Measurements from ENCODE around the gene SFI1.
"Not testable (repeated sequence)": the region's sequence is repeated elsewhere in the genome, so short reads cannot be mapped to it uniquely, and the experiment has no call there.

The SFI1 gene

DNA sequence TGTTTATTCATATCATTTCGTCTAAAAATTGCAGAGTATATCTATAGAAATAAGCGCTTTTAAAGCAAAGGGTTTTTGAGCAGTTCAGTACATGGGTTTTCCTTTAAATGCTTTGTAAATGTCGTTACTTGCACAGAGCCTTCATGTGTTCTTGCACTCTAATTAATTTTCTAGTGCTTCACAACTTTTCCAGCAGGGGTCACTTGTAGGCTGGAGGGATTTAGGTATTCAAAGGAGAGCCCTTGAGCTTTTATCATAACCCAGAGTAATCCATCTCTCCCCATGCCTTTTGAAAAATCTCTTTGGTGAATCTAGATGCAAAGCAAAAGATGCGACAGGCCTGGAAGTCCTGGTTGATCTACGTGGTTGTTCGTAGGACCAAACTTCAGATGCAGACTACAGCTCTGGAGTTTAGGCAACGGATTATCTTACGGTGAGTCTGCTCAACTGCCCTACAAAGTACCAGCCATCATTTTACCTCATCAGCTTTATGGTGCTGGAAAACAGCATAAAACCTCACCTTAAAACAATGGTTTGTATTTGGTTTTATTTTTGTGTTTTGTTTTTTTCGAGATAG, 60.4 kb downstream of the SFI1 start:
- peak; percentile 37 for DNase-seq

DNA sequence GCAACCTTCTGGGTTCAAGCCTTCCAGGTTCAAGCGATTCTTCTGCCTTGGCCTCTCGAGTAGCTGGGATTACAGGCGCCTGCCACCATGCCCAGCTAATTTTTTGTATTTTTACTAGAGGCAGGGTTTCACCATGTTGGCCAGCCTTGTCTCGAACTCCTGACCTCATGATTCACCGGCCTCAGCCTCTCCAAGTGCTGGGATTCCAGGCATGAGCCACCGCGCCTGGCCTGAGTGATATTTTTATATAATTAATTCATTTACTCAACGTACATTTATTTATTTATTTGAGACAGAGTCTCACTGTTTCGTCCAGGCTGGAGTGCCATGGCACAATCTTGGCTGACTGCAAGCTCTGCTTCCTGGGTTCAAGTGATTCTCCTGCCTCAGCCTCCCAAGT, 62.2 kb downstream of the SFI1 start:
- peak; percentile 30 for DNase-seq

DNA sequence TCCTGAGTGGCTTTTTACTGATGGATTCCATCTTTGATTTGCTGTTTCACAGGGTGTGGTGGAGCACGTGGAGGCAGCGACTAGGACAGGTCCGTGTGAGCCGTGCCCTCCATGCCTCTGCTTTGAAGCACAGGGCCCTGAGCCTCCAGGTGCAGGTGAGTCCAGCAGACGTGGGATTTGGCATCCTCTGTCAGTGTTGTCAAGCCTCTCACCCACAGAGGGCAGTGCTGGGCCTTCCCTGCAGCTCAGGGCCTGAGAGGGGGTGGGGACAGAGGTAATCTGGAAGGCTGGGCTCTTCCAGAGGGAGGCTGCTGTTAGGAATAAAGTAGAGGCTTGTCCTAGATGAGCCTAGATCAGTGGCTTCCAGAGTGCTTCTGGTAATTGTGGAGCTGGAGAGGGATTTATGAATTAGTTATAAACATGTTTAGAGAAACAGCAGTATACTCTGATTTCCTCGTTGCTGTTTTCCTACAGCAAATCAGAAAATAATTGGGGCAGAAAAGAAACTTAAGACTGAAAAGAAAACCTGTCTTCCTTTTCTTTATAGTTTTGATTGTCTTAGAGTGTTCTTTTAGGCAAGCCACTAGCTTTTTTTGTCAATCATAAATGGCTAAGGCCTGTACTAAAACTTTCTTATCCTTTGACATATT, 65.0 kb downstream of the SFI1 start:
- DNase-seq: peak; percentile 63

DNA sequence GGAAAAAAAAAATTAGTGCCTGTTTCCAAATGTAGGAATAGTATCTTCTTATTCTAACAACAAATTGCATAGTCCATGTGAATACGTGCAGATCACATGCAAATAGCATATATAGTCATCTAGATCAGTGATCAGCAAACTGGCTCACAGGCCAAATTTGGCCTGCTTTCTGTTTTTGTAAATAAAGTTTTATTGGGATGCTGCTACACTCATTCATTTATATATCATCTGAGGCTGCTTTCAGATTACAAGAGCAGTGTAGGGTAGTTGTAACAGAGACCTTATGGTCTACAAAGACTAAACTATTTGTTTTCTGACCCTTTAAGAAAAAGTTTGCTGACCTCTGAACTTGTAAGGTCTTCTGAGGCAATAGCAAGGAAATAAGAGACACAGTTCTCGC, 65.6 kb downstream of the SFI1 start:
- DNase-seq: no peak

DNA sequence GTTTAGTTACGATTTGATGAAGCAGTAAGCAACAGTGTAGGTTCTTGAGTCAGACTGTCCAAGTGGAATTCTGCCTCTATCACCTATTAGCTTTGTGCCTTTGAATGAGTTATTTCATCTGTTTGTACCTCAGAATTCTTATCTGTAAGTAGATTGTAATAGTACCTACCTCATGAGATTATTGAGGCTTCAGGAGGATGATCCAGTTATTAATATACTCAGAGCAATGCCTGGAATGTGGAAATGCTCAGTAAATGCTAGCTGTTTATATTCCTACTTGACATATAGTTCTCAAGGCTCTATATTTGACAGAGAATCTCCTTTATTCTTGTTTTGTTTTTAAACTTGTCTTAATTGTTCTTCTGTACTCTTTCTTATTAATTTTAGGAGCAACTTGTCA, 70.1 kb downstream of the SFI1 start:
- DNase-seq: no peak

DNA sequence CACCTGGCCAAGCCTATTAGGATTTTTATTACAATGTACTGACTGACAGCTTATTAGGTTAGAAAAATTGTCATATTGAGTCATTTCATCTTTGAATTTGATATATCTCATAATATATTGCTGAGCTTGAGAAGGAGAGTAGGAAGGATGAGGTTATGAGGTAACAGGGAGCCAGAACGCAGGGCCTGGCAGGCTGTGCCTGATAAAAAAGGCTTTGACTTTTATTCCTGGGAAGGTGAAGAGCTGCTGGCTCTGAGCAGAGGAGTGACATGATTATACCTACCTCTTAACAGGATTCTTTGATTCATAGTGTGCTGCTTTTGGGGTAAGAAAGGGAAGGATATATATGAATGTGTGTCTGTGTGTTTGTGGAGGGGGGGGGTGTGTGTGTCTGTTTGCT, 70.9 kb downstream of the SFI1 start:
- no peak for DNase-seq

DNA sequence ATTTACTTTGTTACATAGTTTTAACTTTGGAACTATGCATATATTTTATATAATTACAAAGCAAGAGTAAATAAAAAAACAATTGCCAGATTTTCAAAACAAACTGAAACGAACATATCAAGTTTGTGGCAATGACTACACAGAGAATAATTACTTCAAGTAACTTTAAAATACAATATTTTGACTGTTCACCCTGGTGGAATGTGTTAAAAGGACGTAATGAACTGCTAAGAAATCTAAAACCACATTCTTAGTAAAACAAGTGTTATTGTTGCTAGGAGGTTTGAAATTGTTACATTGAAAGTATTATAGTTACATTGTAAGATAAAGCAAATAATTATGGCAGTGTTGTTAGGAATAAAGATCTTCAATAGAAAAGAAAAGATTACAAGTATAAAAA, 71.4 kb downstream of the SFI1 start:
- DNase-seq: no peak

DNA sequence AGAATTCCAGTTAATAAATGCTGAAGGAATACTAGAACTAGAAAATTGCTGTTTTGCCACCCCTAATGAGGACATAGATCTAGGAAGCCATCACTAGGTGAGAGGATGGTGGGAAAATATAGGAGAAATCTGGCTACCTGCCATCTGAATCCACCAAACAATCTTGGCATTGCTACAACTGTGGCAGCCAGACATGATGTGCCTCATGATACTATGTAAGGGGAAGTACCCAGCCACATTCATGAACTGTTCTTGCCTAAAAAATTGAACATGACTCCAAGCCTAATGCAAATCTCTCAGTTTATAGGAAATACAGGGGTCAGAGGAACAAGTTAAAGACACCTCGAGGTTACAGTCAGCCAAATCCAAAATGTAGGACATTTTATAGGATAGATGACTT, 72.8 kb downstream of the SFI1 start:
- no peak for DNase-seq

DNA sequence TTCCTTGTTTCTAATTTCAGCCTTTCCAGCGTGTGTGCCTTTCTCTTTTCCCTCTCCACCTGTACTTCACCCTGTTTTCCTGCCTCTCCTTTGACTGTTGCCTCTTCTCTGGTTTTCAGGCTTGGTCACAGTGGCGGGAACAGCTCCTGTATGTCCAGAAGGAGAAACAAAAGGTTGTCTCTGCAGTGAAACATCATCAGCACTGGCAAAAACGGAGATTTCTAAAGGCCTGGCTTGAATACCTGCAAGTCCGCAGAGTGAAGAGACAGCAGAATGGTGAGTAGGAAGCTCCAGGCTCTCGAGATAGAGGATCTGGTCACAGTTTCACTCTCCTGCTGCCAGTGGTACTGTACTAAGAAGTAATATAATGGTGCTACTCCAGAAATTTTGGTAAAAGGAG, 76.6 kb downstream of the SFI1 start:
- no peak for DNase-seq

DNA sequence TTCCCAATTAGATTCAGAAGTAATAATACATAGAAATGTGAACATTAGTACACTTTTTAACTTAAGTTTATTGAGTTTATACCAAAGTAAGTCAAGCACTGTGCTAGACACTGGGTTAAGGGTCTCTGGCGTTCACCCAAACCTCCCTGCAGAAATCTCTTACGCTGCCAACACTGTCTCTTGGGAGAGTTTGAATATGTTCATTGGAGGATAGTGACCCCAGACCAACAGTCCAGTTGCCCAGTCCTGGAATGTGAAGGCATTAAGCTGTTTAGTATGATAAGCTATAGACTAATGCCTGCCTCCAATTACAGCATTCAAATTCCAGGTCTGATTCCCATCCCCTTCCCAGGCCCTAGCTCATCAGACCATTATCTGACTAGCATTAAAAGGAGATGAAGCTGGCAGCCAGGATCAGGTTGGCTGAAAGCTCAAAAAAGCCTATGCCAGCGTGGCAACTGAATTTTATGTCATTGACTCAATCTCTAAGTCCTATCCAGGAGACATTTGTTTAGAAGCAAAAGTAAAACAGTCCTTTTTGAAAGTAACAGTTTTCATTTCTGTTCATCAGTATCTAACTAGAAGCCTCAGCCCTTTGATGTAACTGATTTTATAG, 77.8 kb downstream of the SFI1 start:
- DNase-seq: no peak

DNA sequence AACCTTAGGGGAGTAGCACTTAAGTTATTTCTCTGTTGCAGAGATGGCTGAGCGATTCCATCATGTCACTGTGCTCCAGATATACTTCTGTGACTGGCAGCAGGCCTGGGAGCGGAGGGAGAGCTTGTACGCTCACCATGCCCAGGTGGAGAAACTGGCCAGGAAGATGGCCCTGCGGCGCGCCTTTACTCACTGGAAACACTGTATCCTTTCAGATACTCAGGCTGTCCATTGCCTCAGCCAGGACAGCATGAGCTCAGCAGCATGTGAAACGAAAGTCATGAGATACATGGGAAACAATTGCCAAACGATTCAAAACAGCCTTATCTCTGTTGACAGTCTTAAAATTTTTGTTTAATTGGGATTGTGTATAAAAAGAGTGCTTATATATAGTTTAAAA, 78.9 kb downstream of the SFI1 start:
- no peak for DNase-seq

DNA sequence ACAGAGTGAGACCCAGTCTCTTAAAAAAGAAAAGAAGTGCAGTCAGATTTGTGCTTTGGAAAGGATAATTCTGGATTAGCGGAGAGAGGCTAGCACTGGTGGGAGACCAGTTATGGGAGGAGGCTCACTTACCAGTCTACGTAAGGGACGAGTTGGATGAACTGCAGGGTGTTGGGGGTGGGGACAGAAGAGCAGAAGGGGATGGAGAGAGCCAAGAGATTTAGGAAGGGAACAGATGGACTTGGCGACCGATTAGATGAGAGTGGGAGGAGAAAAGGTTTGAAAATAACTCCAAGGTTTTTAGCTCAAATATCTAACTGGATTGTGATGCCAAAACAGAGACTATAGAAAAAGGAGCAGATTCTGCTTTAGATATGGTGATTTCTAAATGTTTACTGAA, 81.4 kb downstream of the SFI1 start:
- DNase-seq: no peak

DNA sequence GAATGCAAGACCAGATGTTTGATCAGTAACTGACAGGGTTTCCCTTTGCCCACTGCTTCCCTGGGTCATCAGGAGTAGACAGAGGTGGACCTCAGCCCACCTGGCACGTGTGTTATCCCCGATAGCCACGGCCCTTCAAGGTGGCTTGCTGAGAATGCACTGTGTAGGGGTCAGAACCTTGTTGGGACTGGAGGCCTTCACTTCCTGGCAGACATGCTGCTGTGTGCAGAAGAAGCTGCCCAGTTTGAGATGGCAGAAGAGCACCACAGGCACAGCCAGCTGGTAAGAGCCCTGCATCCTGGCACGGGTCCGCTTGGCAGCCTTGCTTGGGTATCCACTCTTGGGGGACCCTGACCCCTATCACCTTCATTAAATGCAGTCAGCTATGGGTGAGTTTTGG, 81.8 kb downstream of the SFI1 start:
- no peak for DNase-seq

DNA sequence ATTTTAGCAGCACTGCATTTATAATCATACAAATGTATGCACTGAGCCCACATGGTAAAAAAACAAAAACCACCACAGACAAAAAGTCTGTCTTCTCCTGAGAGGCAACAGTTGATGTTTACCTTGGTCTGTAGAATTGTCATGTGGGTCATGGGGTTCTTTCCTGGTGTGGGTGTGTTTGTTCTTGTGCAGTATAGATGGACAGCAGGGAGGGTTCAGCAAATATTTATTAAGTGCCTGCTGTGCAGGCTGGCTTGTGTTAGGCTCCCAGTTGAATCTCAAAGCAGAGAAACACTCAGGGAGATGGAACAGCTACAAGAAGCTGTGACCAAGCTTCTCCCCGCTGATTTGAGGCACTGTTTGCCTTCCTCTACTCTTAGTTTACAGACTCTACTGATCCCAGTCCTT, 83.5 kb downstream of the SFI1 start:
- no peak for DNase-seq

DNA sequence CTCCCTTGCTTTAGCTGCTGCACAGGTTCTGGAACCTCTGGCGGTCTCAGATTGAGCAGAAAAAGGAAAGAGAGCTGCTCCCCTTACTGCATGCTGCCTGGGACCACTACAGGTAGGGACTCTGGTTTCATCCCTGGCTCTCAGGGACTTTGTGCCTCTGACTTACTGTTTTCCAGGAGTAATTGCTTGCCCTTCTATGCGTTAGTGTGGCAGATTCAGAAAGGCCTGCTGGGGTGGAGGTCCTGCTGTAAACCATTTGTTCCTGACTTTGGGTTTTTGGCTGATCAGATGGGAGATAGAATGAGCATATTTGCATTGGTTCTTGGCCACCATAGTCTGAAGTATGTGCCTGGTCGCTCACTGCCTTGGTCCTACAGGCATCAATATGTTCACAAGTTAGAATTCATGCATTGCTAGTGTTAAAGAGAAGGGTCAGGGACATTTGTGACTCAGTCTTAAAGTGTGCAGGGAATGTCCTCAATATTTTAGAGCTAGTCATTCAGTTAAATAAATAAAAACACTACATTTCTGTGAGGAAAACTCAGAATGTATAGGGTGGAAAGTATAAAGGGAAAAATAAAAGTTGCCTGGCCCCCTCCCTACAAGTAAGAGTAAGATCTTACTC, 87.6 kb downstream of the SFI1 start:
- DNase-seq: peak; percentile 63

DNA sequence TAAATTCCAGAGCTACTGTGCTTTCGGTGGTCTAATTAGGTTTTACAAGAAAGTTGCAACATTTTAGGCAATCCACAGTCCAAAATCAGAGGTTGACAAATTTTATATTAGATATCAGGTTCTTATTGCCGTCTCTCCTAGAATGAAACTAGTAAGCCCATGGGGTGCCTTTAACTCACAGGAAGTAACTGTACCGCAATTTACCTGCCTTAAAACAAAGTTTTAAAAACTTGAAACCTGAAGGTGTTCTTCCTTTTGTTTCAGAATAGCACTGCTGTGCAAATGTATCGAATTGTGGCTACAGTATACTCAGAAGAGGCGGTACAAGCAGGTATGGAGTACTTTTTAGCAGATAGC, 88.4 kb downstream of the SFI1 start:
- DNase-seq: no peak

DNA sequence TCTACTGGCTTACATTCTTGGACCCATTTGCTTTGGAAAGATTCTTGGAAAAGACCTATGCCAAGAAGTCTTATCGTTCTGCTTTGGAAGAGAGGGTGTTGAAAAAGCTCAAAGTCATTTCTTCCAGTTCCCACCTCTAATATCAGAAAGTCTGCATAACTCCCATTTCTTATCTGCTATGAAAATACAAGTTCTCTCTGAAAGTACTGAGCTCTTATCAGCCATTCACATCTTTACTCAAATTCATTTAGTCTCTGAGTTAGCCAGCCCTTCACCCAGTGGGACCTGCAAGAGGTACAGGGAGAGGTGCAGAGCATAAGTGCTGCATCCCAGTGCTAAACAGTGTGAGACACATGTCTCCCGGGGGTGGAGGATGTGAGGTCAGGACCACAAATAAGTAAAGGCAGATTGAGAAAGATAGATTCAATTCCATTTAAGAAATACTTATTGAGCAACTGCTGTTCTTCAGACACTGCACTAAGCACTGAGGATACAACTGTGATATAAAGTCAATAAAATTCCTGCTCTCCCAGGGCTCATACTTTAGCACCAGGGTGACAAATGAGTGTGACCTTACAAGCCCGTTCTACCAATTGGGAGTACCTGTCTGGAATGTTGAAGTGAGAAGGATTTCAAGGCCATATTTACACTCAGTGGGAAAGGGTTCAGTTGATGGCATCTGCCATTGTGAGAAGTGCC, 89.0 kb downstream of the SFI1 start:
- DNase-seq: peak; percentile 51

DNA sequence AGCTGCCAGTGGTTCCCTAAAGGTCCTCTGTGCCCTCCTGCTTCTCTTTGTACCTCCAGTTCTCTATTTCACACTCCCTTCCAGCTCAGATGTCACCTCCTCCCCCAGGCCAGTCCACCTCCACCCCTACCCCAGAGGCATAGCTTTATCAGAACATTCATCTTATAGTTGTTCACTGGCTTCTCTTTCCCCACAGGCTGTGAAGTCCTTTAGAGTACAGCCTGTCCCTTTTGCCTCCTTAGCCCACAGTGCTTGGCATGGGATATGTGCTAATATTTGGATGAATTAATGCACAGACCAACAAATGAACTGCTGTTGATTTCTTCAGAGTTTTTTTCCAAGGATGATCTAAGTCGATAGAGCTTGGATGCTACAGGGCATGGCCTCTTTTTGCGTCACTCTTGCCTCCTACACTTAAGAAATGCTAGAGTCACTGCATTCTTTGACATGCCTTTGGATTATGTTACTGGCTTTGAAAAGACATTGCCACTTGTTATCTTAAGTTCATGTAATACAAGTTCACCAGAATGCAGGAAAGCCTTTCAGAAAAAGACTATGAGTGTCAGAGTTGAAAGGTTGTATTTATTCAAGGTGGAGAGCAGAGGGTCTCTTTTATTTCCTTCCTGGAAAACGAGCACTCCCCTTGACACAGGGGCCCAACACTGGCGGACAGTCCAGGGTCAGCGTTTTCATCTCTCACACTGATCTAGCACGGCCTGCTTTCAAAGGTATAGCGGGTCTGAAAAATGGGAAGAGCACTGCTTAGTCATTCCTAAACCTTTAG, 90.0 kb downstream of the SFI1 start:
- peak; percentile 15 for DNase-seq

DNA sequence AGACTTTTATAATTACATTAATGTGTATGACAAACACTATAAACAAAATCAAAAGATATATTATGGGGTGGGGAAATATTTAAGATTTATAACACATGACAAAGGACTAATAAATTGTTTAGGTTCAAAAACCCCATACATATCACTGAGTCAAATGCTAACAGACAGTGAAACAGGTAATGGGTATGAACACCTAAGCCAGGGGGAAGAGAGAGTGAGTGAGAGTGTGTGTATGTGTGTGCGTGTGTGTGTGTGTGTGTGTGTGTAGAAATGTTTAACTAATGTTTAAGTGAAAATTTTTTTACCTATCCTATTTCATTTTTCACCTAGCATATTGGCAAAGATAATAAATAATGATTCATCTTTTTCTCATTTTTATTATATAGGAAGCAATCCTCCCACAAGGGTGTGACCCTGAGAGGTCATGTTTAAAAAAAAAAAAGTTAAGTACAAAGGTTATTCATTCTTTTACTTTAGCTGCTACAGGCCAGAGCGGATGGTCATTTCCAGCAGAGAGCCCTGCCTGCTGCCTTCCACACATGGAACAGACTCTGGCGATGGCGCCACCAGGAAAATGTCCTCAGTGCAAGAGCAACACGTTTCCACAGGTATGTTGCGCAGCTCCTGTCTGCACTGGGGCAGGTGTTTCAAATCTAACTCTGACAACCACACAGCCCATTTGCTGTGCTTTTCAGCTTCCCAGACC, 92.8 kb downstream of the SFI1 start:
- DNase-seq: no peak

DNA sequence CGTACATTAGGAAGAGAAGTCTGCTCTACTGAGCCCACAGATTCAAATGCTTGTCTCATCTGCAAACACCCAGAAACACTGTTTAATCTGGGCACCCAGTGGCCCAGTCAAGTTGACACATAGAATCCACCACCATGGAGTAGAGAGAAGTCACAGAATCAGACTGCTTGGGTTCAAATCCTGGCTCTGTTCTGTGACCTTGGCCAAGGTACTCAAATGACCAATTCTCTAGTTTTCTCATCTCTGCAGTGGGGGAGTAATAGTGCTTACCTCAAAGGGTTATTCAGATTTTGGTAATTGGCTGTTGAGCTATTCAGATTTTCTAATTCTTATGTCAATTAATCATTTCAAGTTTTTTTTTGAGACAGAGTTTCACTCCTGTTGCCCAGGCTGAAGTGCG, 93.8 kb downstream of the SFI1 start:
- not testable (repeated sequence) for DNase-seq

DNA sequence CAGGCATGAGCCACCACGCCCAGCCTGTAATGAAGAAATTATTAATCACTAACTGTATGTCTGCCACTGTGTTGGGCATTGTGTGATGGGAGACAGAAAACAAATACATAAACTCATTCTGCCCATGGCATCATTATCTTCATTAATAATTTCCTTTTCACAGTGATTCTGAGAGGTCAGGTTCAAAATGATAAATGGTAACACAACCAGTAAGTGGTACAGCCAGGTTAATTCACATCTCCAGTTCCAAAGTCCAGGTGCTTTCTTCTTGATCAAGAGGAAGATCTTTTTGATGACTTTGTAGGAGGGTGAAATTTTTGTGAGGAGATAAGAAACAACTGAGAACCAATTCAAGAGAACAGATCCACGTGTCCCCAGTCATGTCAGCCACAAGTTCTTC, 98.9 kb downstream of the SFI1 start:
- DNase-seq: no peak

DNA sequence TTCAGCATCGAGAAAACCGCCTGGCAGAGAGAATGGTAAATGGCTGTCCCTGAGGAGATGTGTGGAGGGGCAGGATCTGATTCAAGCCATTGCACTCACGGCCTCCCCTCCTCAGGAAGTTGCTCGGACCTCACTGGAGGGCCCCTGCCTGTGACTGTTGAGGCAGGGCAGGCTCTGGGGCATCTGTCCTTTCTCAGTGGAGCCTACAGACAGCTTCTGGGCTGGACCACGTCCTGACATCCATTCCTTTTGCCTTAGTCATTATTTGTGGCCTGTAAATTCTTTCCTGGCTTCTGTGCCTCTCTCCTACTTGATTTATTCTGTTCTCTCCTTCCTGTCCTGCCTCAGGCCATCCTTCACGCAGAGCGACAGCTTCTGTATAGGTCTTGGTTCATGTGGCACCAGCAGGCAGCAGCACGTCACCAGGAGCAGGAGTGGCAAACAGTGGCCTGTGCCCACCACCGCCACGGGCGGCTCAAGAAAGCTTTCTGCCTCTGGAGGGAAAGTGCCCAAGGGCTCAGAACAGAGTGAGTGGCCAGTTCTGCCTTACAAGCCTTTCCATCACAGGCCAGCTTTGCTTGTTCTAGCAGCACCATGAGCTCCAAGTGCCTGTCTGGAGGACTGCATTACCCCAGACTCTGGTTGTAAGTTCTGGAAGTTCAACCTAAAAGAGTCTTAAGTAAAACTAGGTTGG, 106.1 kb downstream of the SFI1 start:
- DNase-seq: peak; percentile 89

All from HCEC 1CT (cell line).